Prostate gland (tissue), 2 donors: ENCODE data around the gene GAL.

ENCODE experiments used
- CTCF ChIP-seq, 4 experiments: fragments of 200-600 bp in 2 of 4; fragments of 450-650 bp in 2 of 4; sonication (generic) in 2 of 4; IDR thresholded peaks; 1 replicate in 3 of 4; 2 replicates in 1 of 4; pipeline ENCODE4 v1.5.1; 2016 to 2019; ENCODE audit warnings: antibody characterized with exemption in 4 of 4, mild to moderate bottlenecking in 2 of 4, moderate library complexity in 2 of 4
- POLR2A ChIP-seq: fragments of 450-650 bp; IDR thresholded peaks from one replicate; pipeline ENCODE4 v1.6.1; 2016; ENCODE audit warnings: antibody characterized with exemption, mild to moderate bottlenecking
- POLR2AphosphoS5 ChIP-seq: sonication (generic); formaldehyde crosslinking; IDR thresholded peaks from one replicate; pipeline ENCODE4 v1.6.1; 2017; ENCODE audit warnings: antibody characterized with exemption

- TF ChIP-seq CTCF (IDR thresholded peaks at IDR 0.05) (no peak), POLR2A (no peak), POLR2AphosphoS5 (no peak)
These were observed 34.3 kb upstream of the GAL start for GRCh38 chr11:68649851-68650555.
